G401.6 (cell line): ENCODE measurements around the gene IFT57.
"Not testable (repeated sequence)": the region's sequence is repeated elsewhere in the genome, so short reads cannot be mapped to it uniquely, and the experiment has no call there.

ENCODE experiments used
- FAIRE-seq: peaks from 2 replicates; lab custom pipeline; 2012; peaks lifted over from hg19 to GRCh38; lab: Jason Lieb, UNC

The IFT57 gene

GRCh38 chr3:108221911-108222852 lies at the start of gene IFT57:
Gene IFT57 (minus strand): TSS chr3:108222424. CDS start chr3:108222322, 102 bp downstream.
- FAIRE-seq, result peak; percentile 91

GRCh38 chr3:108271626-108272025 lies 49.4 kb upstream of the IFT57 start:
- FAIRE-seq, result no peak

- not testable (repeated sequence) for FAIRE-seq
Measured at GRCh38 chr3:108268235-108268634, 46.0 kb upstream of the IFT57 start.

- not testable (repeated sequence) for FAIRE-seq
Measured at GRCh38 chr3:108264534-108265298, 42.5 kb upstream of the IFT57 start.

- no peak for FAIRE-seq
Measured at GRCh38 chr3:108255131-108255530, 32.9 kb upstream of the IFT57 start.

- FAIRE-seq, result no peak
Measured at GRCh38 chr3:108251844-108252243, 29.6 kb upstream of the IFT57 start.

GRCh38 chr3:108251265-108251664 lies 29.0 kb upstream of the IFT57 start:
- FAIRE-seq, result no peak

GRCh38 chr3:108250626-108251025 lies 28.4 kb upstream of the IFT57 start:
- FAIRE-seq, result no peak

- FAIRE-seq, result no peak
Measured at GRCh38 chr3:108243243-108243642, 21.0 kb upstream of the IFT57 start.

- no peak for FAIRE-seq
Measured at GRCh38 chr3:108242776-108243175, 20.6 kb upstream of the IFT57 start.

GRCh38 chr3:108241721-108242120 lies 19.5 kb upstream of the IFT57 start:
- FAIRE-seq, result no peak

GRCh38 chr3:108241146-108241545 lies 18.9 kb upstream of the IFT57 start:
- FAIRE-seq, result no peak

GRCh38 chr3:108239082-108239481 lies 16.9 kb upstream of the IFT57 start:
- FAIRE-seq, result no peak

- FAIRE-seq, result no peak
Measured at GRCh38 chr3:108235290-108235689, 13.1 kb upstream of the IFT57 start.

GRCh38 chr3:108234387-108234957 lies 12.2 kb upstream of the IFT57 start:
- no peak for FAIRE-seq

- no peak for FAIRE-seq
Measured at GRCh38 chr3:108228286-108228685, 6.1 kb upstream of the IFT57 start.

- FAIRE-seq, result no peak
Measured at GRCh38 chr3:108227131-108227530, 4.9 kb upstream of the IFT57 start.

- no peak for FAIRE-seq
Measured at GRCh38 chr3:108225221-108225620, 3.0 kb upstream of the IFT57 start.

GRCh38 chr3:108223928-108224327 lies 1.7 kb upstream of the IFT57 start:
- no peak for FAIRE-seq

GRCh38 chr3:108222853-108223565 lies 785 bp upstream of the IFT57 start:
- no peak for FAIRE-seq

- no peak for FAIRE-seq
Measured at GRCh38 chr3:108221393-108221792, 831 bp downstream of the IFT57 start.

- FAIRE-seq, result no peak
Measured at GRCh38 chr3:108219336-108219735, 2.9 kb downstream of the IFT57 start.
